Measurements from ENCODE around the gene CST7. TPM values are rescaled to one million over a fixed set of nuclear protein-coding genes. Genes with fewer than 3 reads are reported as not detected.

Gene CST7
- total RNA-seq, 1 experiment from 2014 or later = not detected

DNA sequence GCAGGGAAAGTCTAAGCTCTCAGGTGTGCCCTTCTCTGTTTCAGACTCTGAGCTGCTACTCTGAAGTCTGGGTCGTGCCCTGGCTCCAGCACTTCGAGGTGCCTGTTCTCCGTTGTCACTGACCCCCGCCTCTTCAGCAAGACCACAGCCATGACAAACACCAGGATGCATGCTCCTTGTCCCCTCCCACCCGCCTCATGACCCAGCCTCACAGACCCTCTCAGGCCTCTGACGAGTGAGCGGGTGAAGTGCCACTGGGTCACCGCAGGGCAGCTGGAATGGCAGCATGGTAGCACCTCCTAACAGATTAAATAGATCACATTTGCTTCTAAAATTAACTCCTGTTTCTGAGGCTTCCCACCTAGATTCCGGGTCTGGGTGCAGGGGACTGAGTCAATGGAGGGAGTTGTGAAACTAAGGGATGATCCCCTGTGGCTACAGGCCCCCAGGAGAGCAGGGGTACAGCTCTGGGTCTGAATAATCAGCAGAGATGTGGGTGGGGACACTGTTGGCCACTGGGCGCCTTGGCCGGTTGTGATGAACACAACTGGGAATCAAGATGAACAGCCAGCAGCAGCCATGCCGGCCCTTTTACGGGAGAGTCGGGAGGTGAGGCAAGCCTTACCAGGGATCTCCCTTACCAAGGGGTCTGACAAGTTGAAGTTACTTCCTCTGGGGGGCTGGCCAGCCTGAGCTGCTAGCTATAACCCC lies 10.7 kb downstream of the CST7 start (continued):
- TF ChIP-seq ATF6 (CRISPR knock-in tag; IDR thresholded peaks at IDR 0.05) (no peak), TEAD1 (CRISPR knock-in tag; IDR thresholded peaks at IDR 0.05) (no peak), FOXJ3 (CRISPR knock-in tag; IDR thresholded peaks at IDR 0.05; ENCODE audit: borderline replicate concordance) (no peak), ZNF416 (CRISPR knock-in tag; IDR thresholded peaks at IDR 0.05) (no peak), ERG (CRISPR knock-in tag; IDR thresholded peaks at IDR 0.05) (no peak)

DNA sequence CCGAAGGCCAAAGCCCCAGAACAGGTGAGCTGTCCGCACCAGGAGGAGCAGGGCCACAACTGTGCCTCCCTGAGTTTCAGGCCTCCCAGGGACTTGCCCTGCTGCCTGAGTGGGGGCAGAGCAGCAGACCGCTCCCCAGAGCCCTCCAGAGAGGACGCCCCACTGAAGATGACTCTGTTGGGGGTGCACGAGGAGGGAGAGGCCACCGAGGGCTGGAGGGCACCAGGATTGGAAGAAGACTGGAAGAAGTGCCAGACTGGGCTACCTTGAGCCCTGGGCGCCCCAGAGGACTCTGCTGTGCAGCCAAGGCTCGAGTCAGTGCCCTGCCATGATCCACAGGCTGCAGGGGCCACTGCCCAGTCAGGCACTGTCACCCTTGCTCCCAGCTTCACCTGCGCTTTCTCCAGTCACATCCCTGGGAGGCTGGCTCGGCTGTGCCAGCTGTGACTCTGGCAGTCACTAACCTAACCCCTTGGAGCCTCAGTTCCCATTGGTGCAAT lies 11.3 kb downstream of the CST7 start:
- H3K9me3 Mint-ChIP-seq = no peaks in the 10 kb centered on the region
- H3K4me3 Mint-ChIP-seq = no peak overlapping the region
- POLR2A ChIA-PET = no interaction called here
- TF ChIP-seq, protein P1, sequence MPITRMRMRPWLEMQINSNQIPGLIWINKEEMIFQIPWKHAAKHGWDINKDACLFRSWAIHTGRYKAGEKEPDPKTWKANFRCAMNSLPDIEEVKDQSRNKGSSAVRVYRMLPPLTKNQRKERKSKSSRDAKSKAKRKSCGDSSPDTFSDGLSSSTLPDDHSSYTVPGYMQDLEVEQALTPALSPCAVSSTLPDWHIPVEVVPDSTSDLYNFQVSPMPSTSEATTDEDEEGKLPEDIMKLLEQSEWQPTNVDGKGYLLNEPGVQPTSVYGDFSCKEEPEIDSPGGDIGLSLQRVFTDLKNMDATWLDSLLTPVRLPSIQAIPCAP (CRISPR knock-in tag; IDR thresholded peaks at IDR 0.05) = no peak
- TF ChIP-seq JAZF1 (CRISPR knock-in tag; IDR thresholded peaks at IDR 0.05) (no peak), ZNF232 (CRISPR knock-in tag; IDR thresholded peaks at IDR 0.05) (no peak), TCF7 (CRISPR knock-in tag; IDR thresholded peaks at IDR 0.05; ENCODE audit: low read depth) (no peak), ERG (CRISPR knock-in tag; IDR thresholded peaks at IDR 0.05) (no peak)
- DNase-seq (ENCODE audit: low spot score) (no peak), ATAC-seq (no peak)
- no peak overlapping the region for H3K27ac Mint-ChIP-seq
- CTCF ChIA-PET = no interaction called here
- peaks cover 21% of the 10 kb centered on the region for H3K36me3 Mint-ChIP-seq
- H3K27me3 Mint-ChIP-seq (ENCODE audit: low read depth) = no peaks in the 10 kb centered on the region
- H3K4me1 Mint-ChIP-seq = no peaks in the 10 kb centered on the region

- TF ChIP-seq ATF1 (CRISPR knock-in tag; IDR thresholded peaks at IDR 0.05) (no peak), PREB (CRISPR knock-in tag; IDR thresholded peaks at IDR 0.05; ENCODE audit: borderline replicate concordance) (no peak), ELF4 (CRISPR knock-in tag; IDR thresholded peaks at IDR 0.05; ENCODE audit: low read depth) (no peak), ZNF396 (CRISPR knock-in tag; IDR thresholded peaks at IDR 0.05; ENCODE audit: borderline replicate concordance) (no peak), NR1H2 (CRISPR knock-in tag; IDR thresholded peaks at IDR 0.05) (no peak), ESRRA (CRISPR knock-in tag; IDR thresholded peaks at IDR 0.05; ENCODE audit: borderline replicate concordance) (no peak), GABPB1 (CRISPR knock-in tag; IDR thresholded peaks at IDR 0.05) (no peak), NFATC4 (CRISPR knock-in tag; IDR thresholded peaks at IDR 0.05) (no peak), ZNF416 (CRISPR knock-in tag; IDR thresholded peaks at IDR 0.05) (no peak)
- no peaks in the 10 kb centered on the region for H3K9me3 Mint-ChIP-seq
- no peak for DNase-seq (ENCODE audit: low spot score)
- H3K27me3 Mint-ChIP-seq (ENCODE audit: low read depth) = no peaks in the 10 kb centered on the region
- ATAC-seq = no peak
- no peaks in the 10 kb centered on the region for H3K4me1 Mint-ChIP-seq
- ChIA-PET CTCF (no interaction called here), POLR2A (no interaction called here)
- H3K4me3 Mint-ChIP-seq = no peak overlapping the region
- H3K27ac Mint-ChIP-seq = no peak overlapping the region
- peaks cover 21% of the 10 kb centered on the region for H3K36me3 Mint-ChIP-seq
These were observed 11.8 kb downstream of the CST7 start for GRCh38 chr20:24960861-24961260.
